Fibroblast of the aortic adventitia (primary cell): Measurements from ENCODE around the gene DUSP1. TPM values are rescaled to one million over a fixed set of nuclear protein-coding genes. Genes with fewer than 3 reads are reported as not detected.

Experiments
- DNase-seq: peaks from one replicate; pipeline ENCODE4 v3.0.0-alpha.2; 2010; ENCODE audit warnings: low read depth
- H3K4me3 ChIP-seq: 2 replicates; pipeline ENCODE4 v1.5.1; 2011; ENCODE audit warnings: low read depth, mild to moderate bottlenecking, control low read depth, low read length, moderate library complexity
- small RNA-seq: library from RNA; depleted of rRNA; stranded (forward); fragments of <200 nt; gene quantifications from one replicate; pipeline ENCODE3, GENCODE V24; 2012
- total RNA-seq: library from RNA; depleted of rRNA; stranded (reverse); fragments of >200 nt; gene quantifications from 2 replicates; pipeline ENCODE4 v1.2.3, GENCODE V29; 2012; ENCODE audit warnings: low replicate concordance
- TF ChIP-seq, protein P1 (sequence below): IDR thresholded peaks from 2 replicates; pipeline ENCODE4 v1.5.1; 2011; ENCODE audit warnings: mild to moderate bottlenecking, low read length, control low read depth, inconsistent platforms; ENCODE audit not compliant: insufficient read depth

The DUSP1 gene
- total RNA-seq, 1 donor, result 44.1 TPM

- peak; percentile 83 for DNase-seq
- no peak overlapping the region for H3K4me3 ChIP-seq
- TF ChIP-seq, protein P1, sequence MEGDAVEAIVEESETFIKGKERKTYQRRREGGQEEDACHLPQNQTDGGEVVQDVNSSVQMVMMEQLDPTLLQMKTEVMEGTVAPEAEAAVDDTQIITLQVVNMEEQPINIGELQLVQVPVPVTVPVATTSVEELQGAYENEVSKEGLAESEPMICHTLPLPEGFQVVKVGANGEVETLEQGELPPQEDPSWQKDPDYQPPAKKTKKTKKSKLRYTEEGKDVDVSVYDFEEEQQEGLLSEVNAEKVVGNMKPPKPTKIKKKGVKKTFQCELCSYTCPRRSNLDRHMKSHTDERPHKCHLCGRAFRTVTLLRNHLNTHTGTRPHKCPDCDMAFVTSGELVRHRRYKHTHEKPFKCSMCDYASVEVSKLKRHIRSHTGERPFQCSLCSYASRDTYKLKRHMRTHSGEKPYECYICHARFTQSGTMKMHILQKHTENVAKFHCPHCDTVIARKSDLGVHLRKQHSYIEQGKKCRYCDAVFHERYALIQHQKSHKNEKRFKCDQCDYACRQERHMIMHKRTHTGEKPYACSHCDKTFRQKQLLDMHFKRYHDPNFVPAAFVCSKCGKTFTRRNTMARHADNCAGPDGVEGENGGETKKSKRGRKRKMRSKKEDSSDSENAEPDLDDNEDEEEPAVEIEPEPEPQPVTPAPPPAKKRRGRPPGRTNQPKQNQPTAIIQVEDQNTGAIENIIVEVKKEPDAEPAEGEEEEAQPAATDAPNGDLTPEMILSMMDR, result no peak
These were observed 49.3 kb downstream of the DUSP1 start for GRCh38 chr5:172721455-172722326.

GRCh38 chr5:172720655-172721054 lies 50.3 kb downstream of the DUSP1 start:
- TF ChIP-seq, protein P1, result no peak
- H3K4me3 ChIP-seq, result no peak overlapping the region
- DNase-seq, result no peak

- no peak overlapping the region for H3K4me3 ChIP-seq
- TF ChIP-seq, protein P1, result no peak
- DNase-seq, result no peak
These were observed 51.8 kb downstream of the DUSP1 start for GRCh38 chr5:172719211-172719610.

DNA sequence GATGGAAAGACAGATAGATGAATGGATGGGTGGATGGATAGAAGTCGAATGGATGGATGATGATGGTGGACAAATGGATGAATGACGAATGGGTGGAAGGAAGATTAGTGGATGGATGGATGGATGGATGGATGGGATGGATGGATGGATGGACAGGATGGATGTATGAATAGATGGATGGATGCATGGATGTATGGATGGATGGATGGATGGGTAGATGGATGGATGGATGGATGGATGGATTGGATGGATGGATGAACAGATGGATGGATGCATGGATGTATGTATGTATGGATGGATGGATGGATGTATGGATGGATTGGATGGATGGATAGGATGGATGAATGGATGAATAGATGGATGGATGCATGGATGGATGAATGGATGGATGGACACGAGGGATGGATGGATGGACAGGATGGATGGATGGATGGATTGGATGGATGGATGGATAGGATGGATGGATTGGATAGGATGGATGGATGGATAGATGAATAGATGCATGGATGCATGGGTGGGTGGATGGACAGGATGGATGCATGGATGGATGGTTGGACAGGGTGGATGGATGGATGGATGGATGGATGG lies 52.4 kb downstream of the DUSP1 start:
- no peak overlapping the region for H3K4me3 ChIP-seq
- TF ChIP-seq, protein P1, result no peak
- no peak for DNase-seq

Small RNA genes lying within 50 kb of the gene (small RNA-seq; reads per million reads assigned to genes)
- gene AC022217.4 (not detected), gene RF00019 (not detected)

Other genes starting within 250 kb of the DUSP1 start
- gene NEURL1B, start 129.9 kb downstream of the DUSP1 start, total RNA-seq, result 1.3 and 2.5 TPM in 2 replicates
- gene ERGIC1, start 63.1 kb upstream of the DUSP1 start, total RNA-seq, result 21.7 and 193 TPM in 2 replicates
- 47.3 and 54.9 TPM in 2 replicates for gene RPL26L1, start 188.2 kb upstream of the DUSP1 start, total RNA-seq
- 224 and 229 TPM in 2 replicates for gene ATP6V0E1, start 212.6 kb upstream of the DUSP1 start, total RNA-seq